ENCODE measurements around the gene SLC16A7.
"Not testable (repeated sequence)": the region's sequence is repeated elsewhere in the genome, so short reads cannot be mapped to it uniquely, and the experiment has no call there.

The SLC16A7 gene

GRCh38 chr12:59595883-59596540 lies at the start of gene SLC16A7:
TSS of gene SLC16A7 (plus strand) at chr12:59596029. CDS start at chr12:59704802, 108,773 bp downstream.
- peak; percentile 68 to 83 (median 77) for DNase-seq (ENCODE audit: low read depth in 2 of 3, low spot score in 1 of 3)

GRCh38 chr12:59548930-59549329 lies 46.9 kb upstream of the SLC16A7 start:
- DNase-seq (ENCODE audit: low read depth in 2 of 3, low spot score in 1 of 3) = no peak

- DNase-seq (ENCODE audit: low read depth in 2 of 3, low spot score in 1 of 3) = no peak
Observed at GRCh38 chr12:59559696-59560095, 36.1 kb upstream of the SLC16A7 start.

- no peak for DNase-seq (ENCODE audit: low read depth in 2 of 3, low spot score in 1 of 3)
Observed at GRCh38 chr12:59570145-59570544, 25.7 kb upstream of the SLC16A7 start.

- no peak for DNase-seq (ENCODE audit: low read depth in 2 of 3, low spot score in 1 of 3)
Observed at GRCh38 chr12:59574406-59574805, 21.4 kb upstream of the SLC16A7 start.

GRCh38 chr12:59575826-59576225 lies 20.0 kb upstream of the SLC16A7 start:
- DNase-seq (ENCODE audit: low read depth in 2 of 3, low spot score in 1 of 3) = no peak

GRCh38 chr12:59578254-59578653 lies 17.6 kb upstream of the SLC16A7 start:
- DNase-seq (ENCODE audit: low read depth in 2 of 3, low spot score in 1 of 3) = no peak

GRCh38 chr12:59579631-59580030 lies 16.2 kb upstream of the SLC16A7 start:
- DNase-seq (ENCODE audit: low read depth in 2 of 3, low spot score in 1 of 3) = no peak

- DNase-seq (ENCODE audit: low read depth in 2 of 3, low spot score in 1 of 3) = no peak
Observed at GRCh38 chr12:59580050-59580449, 15.8 kb upstream of the SLC16A7 start.

- no peak for DNase-seq (ENCODE audit: low read depth in 2 of 3, low spot score in 1 of 3)
Observed at GRCh38 chr12:59583003-59583712, 12.7 kb upstream of the SLC16A7 start.

- no peak for DNase-seq (ENCODE audit: low read depth in 2 of 3, low spot score in 1 of 3)
Observed at GRCh38 chr12:59587710-59588109, 8.1 kb upstream of the SLC16A7 start.

- DNase-seq (ENCODE audit: low read depth in 2 of 3, low spot score in 1 of 3) = no peak
Observed at GRCh38 chr12:59593761-59594160, 2.1 kb upstream of the SLC16A7 start.

GRCh38 chr12:59594943-59595500 lies 807 bp upstream of the SLC16A7 start:
- DNase-seq (ENCODE audit: low read depth in 2 of 3, low spot score in 1 of 3) = no peak

- no peak for DNase-seq (ENCODE audit: low read depth in 2 of 3, low spot score in 1 of 3)
Observed at GRCh38 chr12:59595565-59595882, 305 bp upstream of the SLC16A7 start.

- DNase-seq (ENCODE audit: low read depth in 2 of 3, low spot score in 1 of 3) = peak; percentile 44 to 71 (median 71)
Observed at GRCh38 chr12:59597385-59597781, 1.6 kb downstream of the SLC16A7 start.

- no peak for DNase-seq (ENCODE audit: low read depth in 2 of 3, low spot score in 1 of 3)
Observed at GRCh38 chr12:59600171-59600570, 4.3 kb downstream of the SLC16A7 start.

- DNase-seq (ENCODE audit: low read depth in 2 of 3, low spot score in 1 of 3) = no peak
Observed at GRCh38 chr12:59603754-59604153, 7.9 kb downstream of the SLC16A7 start.

- DNase-seq (ENCODE audit: low read depth in 2 of 3, low spot score in 1 of 3) = not testable (repeated sequence)
Observed at GRCh38 chr12:59612823-59613434, 17.1 kb downstream of the SLC16A7 start.

GRCh38 chr12:59615392-59616165 lies 19.8 kb downstream of the SLC16A7 start:
- no peak for DNase-seq (ENCODE audit: low read depth in 2 of 3, low spot score in 1 of 3)

- no peak for DNase-seq (ENCODE audit: low read depth in 2 of 3, low spot score in 1 of 3)
Observed at GRCh38 chr12:59619461-59620240, 23.8 kb downstream of the SLC16A7 start.

GRCh38 chr12:59620326-59620725 lies 24.5 kb downstream of the SLC16A7 start:
- DNase-seq (ENCODE audit: low read depth in 2 of 3, low spot score in 1 of 3) = no peak

All from stimulated activated CD4-positive, alpha-beta T cell treated with anti-CD3 and anti-CD28 coated beads, Interleukin-12 subunit alpha, Interleukin-12 subunit beta, amount 100 ng/mL, for 48 hours (primary cell).